IPS-11a (cell line): Measurements from ENCODE around the gene GATAD2A.

Source experiments
- H3K4me3 ChIP-seq: one replicate; pipeline ENCODE4 v1.5.1; 2013; ENCODE audit warnings: low read depth, low read length, control low read depth

GATAD2A gene

DNA sequence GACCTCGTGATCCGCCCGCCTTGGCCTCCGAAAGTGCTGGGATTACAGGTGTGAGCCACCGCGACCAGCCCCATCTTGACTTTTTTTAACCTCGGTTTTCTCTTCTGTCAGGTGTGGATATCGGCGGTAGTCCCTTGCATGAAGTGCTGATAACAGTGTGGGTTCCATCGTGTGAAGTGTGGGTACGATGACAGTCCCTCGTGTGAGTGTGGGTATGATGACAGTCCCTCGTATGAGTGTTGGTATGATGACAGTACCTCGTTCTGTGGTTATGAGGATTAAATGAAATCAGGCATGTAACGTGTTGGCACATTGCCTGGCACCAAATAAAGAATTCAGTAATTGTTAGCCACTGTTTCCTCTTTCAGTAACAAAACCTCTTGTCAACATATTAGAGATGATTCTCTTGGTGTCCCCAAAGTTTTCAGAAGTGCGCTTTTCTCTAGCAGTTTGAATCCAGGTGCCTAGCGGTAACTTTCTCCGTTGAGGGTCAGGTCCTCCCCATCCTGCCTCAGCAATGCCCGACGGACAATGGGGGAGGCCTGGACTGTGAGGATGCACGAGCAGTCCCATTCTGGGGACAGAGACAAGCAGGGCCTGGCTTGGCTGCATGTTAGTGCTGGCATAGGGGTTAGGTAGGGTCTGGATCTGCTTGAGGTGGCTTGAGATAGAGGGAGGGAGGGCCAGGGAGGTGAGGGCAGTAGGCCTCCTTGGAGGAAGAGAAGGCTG, 15.3 kb downstream of the GATAD2A start:
- no peak overlapping the region for H3K4me3 ChIP-seq

DNA sequence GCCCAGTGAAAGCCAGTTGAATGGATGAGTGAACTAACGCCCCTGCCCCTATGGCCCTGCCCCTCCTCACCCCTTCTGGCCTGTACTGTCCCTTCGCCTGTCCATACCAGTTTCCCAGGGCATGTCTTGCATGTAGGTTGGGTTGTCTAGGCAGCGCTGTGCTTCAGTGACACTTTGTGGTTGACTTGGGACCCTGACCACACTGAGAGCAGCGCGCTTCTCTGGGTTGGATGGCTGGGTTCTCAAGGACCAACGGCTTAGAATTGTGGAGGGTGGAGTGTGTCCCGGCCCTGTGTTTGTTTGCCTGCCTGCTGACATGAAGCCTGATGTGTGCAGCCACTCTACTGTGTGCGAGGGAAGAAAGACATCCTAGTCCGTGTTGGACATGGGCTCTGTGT, 15.8 kb downstream of the GATAD2A start:
- no peak overlapping the region for H3K4me3 ChIP-seq

- H3K4me3 ChIP-seq: no peak overlapping the region
Measured at GRCh38 chr19:19422156-19422555, 16.7 kb downstream of the GATAD2A start.

GRCh38 chr19:19423322-19423721, 17.8 kb downstream of the GATAD2A start:
- no peak overlapping the region for H3K4me3 ChIP-seq

DNA sequence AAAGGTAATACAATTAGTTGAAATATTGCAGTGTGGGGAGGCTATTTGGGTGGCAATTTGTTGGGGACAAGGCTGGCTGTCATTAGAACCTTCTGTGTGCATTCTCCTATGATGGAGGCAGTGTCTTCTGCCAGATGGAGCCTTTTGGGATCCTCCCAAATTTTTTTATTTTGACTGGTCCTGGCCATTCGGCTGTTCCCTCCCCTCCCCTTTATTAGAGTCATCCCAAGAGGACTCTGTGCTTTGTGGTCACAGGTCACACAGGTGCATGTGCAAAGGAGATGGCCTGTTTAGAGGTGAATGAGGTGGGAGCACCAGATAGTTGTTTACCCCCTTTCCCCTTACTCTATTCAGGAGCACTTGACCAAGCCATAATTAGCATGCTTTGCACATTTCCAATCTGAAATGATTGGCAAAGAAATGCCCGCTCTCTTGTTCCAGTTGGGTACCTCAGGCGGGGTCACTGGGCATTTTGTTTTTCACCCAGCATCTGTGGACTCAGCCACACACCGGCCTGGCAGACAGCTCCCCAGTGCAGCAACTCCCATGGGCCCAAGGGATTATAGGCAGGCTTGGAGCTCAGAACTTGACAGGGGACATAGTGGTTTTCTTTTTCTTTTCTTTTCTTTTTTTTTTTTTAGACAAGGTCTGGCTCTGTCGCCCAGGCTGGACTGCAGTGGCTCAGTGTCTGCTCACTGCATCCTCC, 19.8 kb downstream of the GATAD2A start:
- H3K4me3 ChIP-seq: no peak overlapping the region

- H3K4me3 ChIP-seq: no peak overlapping the region
Measured at GRCh38 chr19:19426216-19426615, 20.7 kb downstream of the GATAD2A start.

DNA sequence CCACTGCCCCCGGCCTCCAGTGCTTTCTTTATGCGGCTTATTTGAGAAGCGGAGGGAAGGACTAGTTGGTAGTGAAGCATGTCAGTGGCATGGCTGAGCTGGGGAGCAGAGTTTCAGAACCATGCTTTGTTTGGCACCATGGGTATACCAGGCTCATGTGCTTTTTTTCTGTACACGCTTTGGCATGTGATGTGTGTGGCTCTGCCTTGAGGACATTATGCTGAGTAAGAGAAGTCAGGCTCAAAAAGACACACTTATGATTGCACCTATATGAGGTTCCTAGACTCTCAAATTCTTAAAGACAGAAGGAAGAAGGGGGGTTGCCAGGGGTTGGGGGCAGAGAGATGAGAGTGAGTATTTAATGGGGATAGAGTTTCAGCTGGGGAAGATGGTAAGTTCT, 21.3 kb downstream of the GATAD2A start:
- H3K4me3 ChIP-seq: no peak overlapping the region

DNA sequence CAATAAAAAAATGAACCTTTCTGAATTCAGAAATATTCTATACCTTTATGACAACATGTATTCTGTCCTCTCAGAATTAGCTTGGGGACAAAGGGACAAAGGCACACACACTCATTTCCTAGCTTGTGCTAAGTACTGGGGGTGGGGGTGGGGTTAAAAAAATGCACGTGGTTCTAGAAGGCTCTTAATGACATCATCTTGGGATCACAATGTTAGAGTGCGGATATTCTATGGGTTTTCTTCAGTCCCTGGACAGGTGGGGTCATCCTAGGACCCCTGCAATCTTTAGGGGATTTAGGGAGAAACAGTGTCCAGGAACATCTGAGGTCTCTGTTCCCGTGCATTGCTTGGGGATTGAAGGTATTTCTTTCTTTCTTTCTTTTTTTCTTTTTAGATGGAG, 21.8 kb downstream of the GATAD2A start:
- H3K4me3 ChIP-seq: no peak overlapping the region

DNA sequence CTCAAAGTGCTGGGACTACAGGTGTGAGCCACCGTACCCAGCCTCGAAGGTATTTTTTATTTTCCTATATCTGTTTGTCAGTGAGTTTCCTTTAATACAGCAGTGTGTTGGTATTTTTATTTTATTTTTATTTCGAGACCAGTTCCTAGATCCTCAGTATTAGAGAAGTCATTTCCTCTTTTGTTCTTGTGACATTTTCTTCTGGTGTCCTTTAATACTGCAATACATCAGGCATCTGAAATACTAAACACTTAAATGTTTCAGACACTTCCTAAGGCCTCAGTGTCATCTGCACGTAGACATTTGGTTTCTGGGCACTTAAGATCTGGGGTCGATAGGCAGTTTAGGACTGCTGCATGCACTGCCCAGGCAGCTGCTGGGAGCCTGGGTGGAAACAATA, 22.5 kb downstream of the GATAD2A start:
- no peak overlapping the region for H3K4me3 ChIP-seq

DNA sequence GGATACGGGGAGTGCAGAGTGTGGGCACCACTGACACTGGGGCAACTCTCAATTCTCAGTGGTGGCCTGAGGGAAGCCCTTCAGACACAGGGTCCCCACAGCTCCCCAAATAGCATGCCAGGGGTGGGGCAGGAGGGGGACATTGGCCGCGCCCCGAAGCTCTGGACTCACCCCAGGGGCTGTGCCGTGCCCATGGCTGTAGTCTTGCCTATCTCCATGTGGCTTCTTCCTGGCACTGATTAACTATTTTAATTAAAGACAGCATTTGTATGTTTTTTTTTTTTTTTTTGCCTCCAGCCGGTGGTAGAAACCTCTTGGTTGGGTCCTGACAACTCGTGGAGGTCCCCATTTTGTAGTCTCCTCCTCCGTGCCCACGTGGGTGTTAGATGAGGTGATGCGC, 23.3 kb downstream of the GATAD2A start:
- H3K4me3 ChIP-seq: no peak overlapping the region

DNA sequence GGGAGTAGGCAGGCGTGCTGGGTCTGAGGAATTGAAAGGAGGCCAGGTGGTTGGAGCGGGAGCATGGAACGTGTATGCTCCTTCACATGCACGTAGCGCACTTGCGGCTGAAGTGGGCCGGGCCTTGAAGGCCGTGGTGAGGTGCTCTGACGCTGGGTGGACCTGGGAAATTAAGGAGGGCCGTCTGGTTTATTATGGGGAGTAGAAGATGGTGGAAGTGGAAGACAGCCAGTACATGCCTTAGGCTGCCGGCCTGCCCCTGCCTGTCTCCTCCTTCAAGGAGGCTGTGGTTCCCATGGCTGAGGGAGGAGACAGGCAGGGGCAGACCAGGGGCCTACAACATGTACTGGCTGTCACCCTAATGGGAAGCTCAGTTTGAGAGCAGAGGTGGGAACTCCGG, 23.9 kb downstream of the GATAD2A start:
- no peak overlapping the region for H3K4me3 ChIP-seq

DNA sequence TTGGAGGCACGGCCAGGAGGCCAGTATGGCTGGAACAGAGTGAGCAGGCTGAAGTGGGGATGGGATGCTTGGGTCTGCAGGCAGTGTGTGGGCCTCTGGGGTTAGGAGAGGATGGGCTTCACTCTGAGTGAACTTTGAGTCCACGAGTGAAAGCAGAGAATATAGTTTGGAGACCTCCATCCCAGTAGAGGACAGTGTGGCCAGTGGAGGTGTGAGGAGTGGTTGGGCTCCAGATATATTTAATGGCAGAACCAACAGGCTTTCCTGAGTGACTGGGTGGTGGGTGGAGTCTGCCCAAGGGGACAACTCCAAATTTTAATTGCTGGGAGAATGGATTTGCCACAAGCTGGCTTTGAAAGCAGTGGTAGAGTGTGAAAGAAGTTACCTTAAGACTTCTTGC, 27.3 kb downstream of the GATAD2A start:
- H3K4me3 ChIP-seq: no peak overlapping the region

DNA sequence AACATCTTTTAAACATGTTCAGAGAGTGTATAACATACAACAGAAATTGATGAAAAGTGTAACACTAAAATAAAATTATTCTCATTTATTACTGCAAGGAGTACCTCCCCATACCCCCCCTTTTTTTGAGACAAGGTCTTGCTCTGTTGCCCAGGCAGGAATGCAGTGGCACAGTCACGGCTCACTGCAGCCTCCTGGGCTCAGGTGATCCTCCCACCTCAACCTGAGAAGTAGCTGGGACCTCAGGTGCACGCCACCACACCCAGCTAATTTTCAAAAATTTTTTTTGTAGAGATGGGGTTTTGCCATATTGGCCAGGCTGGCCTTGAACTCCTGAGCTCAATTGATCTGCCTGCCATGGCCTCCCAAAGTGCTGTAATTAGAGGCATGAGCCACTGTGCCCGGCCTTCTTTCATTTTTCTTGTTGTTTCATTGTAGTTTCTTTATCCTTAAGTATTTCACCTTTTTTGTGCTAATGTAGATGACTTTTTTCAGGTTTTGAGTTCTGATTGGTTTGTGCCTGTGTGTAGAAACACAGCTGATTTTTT, 28.3 kb downstream of the GATAD2A start:
- no peak overlapping the region for H3K4me3 ChIP-seq

DNA sequence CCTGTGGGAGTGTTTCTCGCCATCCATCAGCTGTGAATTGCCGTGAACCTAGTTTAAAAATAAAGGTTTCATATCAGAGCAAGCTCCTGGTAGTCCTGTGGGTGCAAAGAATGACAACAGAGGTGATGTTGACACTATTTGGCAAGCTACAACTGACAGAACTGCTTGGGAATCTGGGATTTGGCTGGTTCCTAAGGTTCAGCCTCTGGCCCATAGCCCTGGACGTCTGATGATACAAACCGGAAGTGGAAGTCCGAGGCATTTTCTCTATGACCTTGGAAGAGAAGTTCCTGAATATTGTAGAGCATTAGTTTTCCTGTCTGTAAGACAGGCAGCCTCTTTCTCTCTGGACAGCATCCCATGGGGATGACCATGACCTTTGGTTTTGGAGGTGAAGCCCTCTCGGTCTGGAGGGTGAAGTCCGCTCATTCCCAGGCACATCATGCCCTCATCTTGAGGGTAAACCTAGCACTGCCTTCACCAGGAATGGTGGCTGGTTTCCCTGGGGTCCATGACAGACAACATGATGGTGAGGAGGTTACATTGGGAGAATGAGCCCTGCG, 29.1 kb downstream of the GATAD2A start:
- no peak overlapping the region for H3K4me3 ChIP-seq

DNA sequence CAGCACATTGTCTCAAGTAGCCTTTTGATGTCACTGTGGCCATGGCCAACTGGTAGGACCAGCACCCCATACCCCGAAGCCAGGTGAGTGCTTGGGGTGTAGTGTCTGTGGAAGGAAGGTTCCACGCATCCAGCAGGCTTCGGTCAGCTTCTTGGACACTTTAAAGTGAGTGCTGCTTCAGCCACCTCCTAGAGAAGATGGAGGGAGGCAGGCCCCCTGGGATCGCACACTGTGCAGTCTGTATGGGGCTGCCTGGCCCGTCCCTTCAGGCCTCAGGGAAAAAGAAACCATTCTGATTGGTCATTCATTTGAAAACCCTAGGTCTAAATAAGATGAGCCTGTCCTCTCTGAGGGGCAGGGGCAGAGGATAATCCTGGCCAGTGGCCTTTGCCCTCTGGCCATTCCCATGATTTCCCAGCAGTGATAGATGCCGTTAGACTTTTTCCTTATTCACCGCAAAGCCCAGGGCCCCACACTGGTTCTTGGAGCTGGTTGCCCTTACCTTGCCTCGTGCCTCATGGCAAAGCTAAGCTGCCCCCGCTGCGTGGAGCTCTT, 30.7 kb downstream of the GATAD2A start:
- no peak overlapping the region for H3K4me3 ChIP-seq

GRCh38 chr19:19438366-19439175, 33.1 kb downstream of the GATAD2A start:
- no peak overlapping the region for H3K4me3 ChIP-seq

GRCh38 chr19:19439176-19439482, 33.7 kb downstream of the GATAD2A start:
- no peak overlapping the region for H3K4me3 ChIP-seq

GRCh38 chr19:19443283-19443682, 37.8 kb downstream of the GATAD2A start:
- H3K4me3 ChIP-seq: no peak overlapping the region

DNA sequence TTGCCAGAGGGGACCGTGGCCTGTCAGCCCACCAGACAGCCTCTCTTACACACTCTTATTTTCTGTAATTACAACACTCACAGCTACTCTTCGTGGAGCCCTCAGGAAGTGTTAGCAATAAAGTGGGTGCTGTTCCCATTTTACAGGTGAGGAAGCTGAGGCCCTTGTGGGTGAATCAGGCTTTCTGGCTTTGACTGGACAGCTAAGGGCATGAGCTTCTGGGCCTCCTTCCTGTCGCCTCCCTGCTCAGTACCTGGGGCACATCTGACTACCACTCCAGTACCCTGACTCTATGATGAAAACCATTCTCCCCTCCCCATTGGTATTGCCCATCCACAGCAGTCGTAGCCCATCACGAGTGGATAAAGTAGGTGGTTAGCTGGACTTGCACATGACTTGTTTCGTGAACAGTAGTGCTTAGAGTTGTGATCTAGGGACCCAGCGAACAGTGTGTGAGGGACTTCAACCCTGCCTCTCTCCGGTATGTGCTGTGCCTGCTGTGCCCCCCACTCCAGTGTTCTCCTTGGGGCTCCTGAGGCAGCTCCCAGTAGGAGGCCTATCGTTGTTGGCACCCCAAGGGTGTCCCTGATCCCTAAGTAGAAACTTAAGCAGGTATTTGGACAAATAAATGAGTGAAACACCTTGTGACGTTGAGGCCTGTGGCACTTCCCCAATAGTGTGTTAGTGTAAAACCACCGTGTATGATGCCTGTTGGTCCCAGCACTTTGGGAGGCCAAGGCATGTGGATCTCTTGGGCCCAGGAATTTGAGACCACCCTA, 38.6 kb downstream of the GATAD2A start:
- H3K4me3 ChIP-seq: no peak overlapping the region

GRCh38 chr19:19444681-19445155, 39.2 kb downstream of the GATAD2A start:
- H3K4me3 ChIP-seq: no peak overlapping the region
